Thyroid gland (tissue), 4 donors: ENCODE results near the gene NTN1.

Experiments
- POLR2A ChIP-seq, 2 donors: fragments of 450-650 bp; IDR thresholded peaks; one replicate each; pipeline ENCODE4 v1.6.1; 2017; ENCODE audit warnings: antibody characterized with exemption in 2 of 2, mild to moderate bottlenecking in 2 of 2, moderate library complexity in 1 of 2
- TF ChIP-seq, protein P1 (sequence below), 6 experiments: fragments of 200-600 bp in 3 of 6; fragments of 450-650 bp in 3 of 6; sonication (generic) in 3 of 6; IDR thresholded peaks; one replicate each; pipeline ENCODE4 v1.5.1; 2016 to 2019; ENCODE audit warnings: antibody characterized with exemption in 6 of 6, mild to moderate bottlenecking in 2 of 6, inconsistent platforms in 1 of 6, moderate library complexity in 1 of 6

DNA sequence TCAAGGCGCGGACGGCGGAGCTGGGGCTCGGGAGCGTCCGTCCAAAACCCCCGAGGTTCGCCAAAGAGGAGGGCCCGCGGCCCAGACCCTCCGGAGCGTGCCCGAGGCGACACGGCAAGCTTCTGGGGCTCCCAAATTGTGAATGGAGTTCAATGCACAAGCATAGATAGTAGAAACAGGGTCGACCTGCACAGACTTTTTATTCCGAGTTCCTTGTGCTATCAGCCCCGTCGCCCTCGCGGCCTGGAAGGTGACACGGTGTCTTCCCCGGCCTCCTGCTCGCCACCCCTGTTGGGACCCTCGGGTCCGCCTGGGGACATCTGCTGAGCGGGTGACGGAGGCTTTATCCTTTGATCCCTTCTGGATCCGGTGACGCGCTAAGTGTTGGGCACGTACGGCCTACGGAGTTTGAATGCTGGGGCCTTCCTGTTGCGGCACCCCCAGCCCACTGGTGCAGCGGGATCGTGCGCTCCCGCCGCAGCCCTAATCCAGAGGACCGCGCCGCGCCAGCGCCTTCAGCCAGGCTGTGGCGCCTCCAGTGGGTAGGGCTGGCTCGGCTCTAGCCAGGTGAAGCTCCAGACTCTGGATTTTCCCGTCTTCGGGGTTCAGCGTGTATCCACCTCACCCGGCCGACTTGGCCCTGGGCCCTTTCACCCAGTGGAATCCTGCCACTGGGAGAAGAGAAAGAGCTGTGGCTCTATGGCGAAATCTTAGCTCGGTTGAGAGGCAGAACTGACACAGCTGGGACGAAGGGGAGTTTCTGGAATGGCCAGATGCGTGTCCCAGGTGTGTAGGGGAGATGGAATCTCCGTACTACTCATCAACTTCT lies 17.0 kb upstream of the NTN1 start:
- TF ChIP-seq, protein P1, sequence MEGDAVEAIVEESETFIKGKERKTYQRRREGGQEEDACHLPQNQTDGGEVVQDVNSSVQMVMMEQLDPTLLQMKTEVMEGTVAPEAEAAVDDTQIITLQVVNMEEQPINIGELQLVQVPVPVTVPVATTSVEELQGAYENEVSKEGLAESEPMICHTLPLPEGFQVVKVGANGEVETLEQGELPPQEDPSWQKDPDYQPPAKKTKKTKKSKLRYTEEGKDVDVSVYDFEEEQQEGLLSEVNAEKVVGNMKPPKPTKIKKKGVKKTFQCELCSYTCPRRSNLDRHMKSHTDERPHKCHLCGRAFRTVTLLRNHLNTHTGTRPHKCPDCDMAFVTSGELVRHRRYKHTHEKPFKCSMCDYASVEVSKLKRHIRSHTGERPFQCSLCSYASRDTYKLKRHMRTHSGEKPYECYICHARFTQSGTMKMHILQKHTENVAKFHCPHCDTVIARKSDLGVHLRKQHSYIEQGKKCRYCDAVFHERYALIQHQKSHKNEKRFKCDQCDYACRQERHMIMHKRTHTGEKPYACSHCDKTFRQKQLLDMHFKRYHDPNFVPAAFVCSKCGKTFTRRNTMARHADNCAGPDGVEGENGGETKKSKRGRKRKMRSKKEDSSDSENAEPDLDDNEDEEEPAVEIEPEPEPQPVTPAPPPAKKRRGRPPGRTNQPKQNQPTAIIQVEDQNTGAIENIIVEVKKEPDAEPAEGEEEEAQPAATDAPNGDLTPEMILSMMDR (IDR thresholded peaks at IDR 0.05), result no peak
- no peak for TF ChIP-seq POLR2A (IDR thresholded peaks at IDR 0.05)
